ENCODE results near the gene ATP5F1A. TPM values are rescaled to one million over a fixed set of nuclear protein-coding genes. Genes with fewer than 3 reads are reported as not detected.

The ATP5F1A gene
- total RNA-seq, 2 donors from 2014 or later: 240 to 264 TPM

GRCh38 chr18:46070815-46071652 is 27.1 kb downstream of the ATP5F1A start:
- TF ChIP-seq, protein P1, sequence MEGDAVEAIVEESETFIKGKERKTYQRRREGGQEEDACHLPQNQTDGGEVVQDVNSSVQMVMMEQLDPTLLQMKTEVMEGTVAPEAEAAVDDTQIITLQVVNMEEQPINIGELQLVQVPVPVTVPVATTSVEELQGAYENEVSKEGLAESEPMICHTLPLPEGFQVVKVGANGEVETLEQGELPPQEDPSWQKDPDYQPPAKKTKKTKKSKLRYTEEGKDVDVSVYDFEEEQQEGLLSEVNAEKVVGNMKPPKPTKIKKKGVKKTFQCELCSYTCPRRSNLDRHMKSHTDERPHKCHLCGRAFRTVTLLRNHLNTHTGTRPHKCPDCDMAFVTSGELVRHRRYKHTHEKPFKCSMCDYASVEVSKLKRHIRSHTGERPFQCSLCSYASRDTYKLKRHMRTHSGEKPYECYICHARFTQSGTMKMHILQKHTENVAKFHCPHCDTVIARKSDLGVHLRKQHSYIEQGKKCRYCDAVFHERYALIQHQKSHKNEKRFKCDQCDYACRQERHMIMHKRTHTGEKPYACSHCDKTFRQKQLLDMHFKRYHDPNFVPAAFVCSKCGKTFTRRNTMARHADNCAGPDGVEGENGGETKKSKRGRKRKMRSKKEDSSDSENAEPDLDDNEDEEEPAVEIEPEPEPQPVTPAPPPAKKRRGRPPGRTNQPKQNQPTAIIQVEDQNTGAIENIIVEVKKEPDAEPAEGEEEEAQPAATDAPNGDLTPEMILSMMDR (IDR thresholded peaks at IDR 0.05): no peak
- H3K27ac ChIP-seq: peak overlapping the region in 1 of 2 donors; percentile 9
- no peaks in the 10 kb centered on the region for H3K27me3 ChIP-seq (replicated peaks; ENCODE audit: insufficient read depth)
- no peaks in the 10 kb centered on the region for H3K9me3 ChIP-seq
- H3K4me1 ChIP-seq (ENCODE audit: control insufficient read depth in 1 of 2, low read depth in 2 of 2): peaks cover 7 to 25% of the 10 kb centered on the region in 2 donors
- no peaks in the 10 kb centered on the region for H3K36me3 ChIP-seq
- no peak for DNase-seq (ENCODE audit: low spot score)
- ATAC-seq (ENCODE audit: insufficient number of reproducible peaks, low FRiP score, low read depth): no peak
- H3K4me3 ChIP-seq: peak overlapping the region; percentile 79

GRCh38 chr18:46070232-46070631 is 27.9 kb downstream of the ATP5F1A start:
- no peaks in the 10 kb centered on the region for H3K9me3 ChIP-seq
- no peak overlapping the region for H3K27ac ChIP-seq
- H3K4me3 ChIP-seq: no peak overlapping the region
- TF ChIP-seq, protein P1 (IDR thresholded peaks at IDR 0.05): no peak
- H3K4me1 ChIP-seq (ENCODE audit: control insufficient read depth in 1 of 2, low read depth in 2 of 2): peaks cover 7 to 25% of the 10 kb centered on the region in 2 donors
- DNase-seq (ENCODE audit: low spot score) (no peak), ATAC-seq (ENCODE audit: insufficient number of reproducible peaks, low FRiP score, low read depth) (no peak)
- no peaks in the 10 kb centered on the region for H3K36me3 ChIP-seq
- no peaks in the 10 kb centered on the region for H3K27me3 ChIP-seq (replicated peaks; ENCODE audit: insufficient read depth)

- Histone ChIP-seq H3K27ac (peak overlapping the region in 1 of 2 donors; percentile 4), H3K4me3 (no peak overlapping the region), H3K4me1 (ENCODE audit: control insufficient read depth in 1 of 2, low read depth in 2 of 2) (peaks cover 7 to 25% of the 10 kb centered on the region in 2 donors), H3K9me3 (no peaks in the 10 kb centered on the region), H3K27me3 (replicated peaks; ENCODE audit: insufficient read depth) (no peaks in the 10 kb centered on the region), H3K36me3 (no peaks in the 10 kb centered on the region)
- TF ChIP-seq, protein P1 (IDR thresholded peaks at IDR 0.05): no peak
- DNase-seq (ENCODE audit: low spot score): no peak
- no peak for ATAC-seq (ENCODE audit: insufficient number of reproducible peaks, low FRiP score, low read depth)
Measured at GRCh38 chr18:46069524-46069923, 28.6 kb downstream of the ATP5F1A start.

- Histone ChIP-seq H3K4me1 (ENCODE audit: control insufficient read depth in 1 of 2, low read depth in 2 of 2) (peaks cover 7 to 25% of the 10 kb centered on the region in 2 donors), H3K36me3 (no peaks in the 10 kb centered on the region), H3K9me3 (no peaks in the 10 kb centered on the region), H3K4me3 (no peak overlapping the region), H3K27me3 (replicated peaks; ENCODE audit: insufficient read depth) (no peaks in the 10 kb centered on the region), H3K27ac (no peak overlapping the region)
- TF ChIP-seq, protein P1 (IDR thresholded peaks at IDR 0.05): no peak
- ATAC-seq (ENCODE audit: insufficient number of reproducible peaks, low FRiP score, low read depth): no peak
- no peak for DNase-seq (ENCODE audit: low spot score)
Measured at GRCh38 chr18:46068763-46069162, 29.3 kb downstream of the ATP5F1A start.

- H3K9me3 ChIP-seq: no peaks in the 10 kb centered on the region
- H3K4me3 ChIP-seq: no peak overlapping the region
- no peak overlapping the region for H3K27ac ChIP-seq
- no peaks in the 10 kb centered on the region for H3K36me3 ChIP-seq
- H3K4me1 ChIP-seq (ENCODE audit: control insufficient read depth in 1 of 2, low read depth in 2 of 2): peaks cover 7 to 15% of the 10 kb centered on the region in 2 donors
- TF ChIP-seq, protein P1 (IDR thresholded peaks at IDR 0.05): no peak
- ATAC-seq (ENCODE audit: insufficient number of reproducible peaks, low FRiP score, low read depth): no peak
- no peak for DNase-seq (ENCODE audit: low spot score)
- no peaks in the 10 kb centered on the region for H3K27me3 ChIP-seq (replicated peaks; ENCODE audit: insufficient read depth)
Measured at GRCh38 chr18:46067438-46068007, 30.6 kb downstream of the ATP5F1A start.
